ENCODE measurements around the gene PPIA.

DNA sequence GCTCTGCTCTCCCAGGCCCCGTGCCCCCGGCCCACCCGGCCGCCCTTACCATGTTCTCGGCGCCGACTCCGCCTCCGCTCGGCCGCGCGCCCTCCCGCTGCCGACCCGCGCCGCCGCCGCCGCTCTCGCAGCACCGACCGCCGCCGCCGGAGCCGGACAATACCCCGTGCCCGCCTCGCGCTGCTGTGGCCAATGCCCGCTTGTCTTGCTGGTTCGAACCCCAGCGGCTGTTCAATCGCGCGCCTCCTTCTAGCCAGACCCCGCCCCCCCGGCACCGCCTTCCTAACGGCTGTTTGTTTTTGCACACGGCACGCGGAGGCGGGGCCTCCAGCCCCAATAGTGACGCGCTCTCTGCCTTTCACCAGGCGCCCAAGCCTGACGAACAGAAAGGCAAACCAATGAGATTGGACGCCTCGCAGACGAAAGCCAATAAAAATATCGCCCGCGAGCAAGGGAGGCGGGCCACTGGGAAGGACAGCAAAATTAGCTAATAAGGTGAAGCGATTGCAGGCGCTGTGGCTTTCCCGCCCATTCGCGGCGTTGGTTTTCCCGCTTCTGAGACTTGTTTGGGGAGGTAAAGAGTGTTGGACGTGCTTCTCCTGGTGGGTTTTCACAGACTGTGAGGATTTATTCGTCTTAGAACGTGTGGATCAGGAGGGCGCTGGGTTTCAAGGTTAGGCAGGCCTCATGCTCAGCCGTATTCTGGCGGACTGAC, 51.6 kb downstream of the PPIA start, which contains the start of gene H2AZ2:
- TF ChIP-seq CTCF (IDR thresholded peaks at IDR 0.05) (peak; percentile 35), EZH2 (IDR thresholded peaks at IDR 0.05; ENCODE audit: borderline replicate concordance, insufficient read depth, low read depth, low read length, poor library complexity, severe bottlenecking) (no peak)

Measured in B cell (primary cell).